SU-DHL-6 (cell line): ENCODE results near the gene NRGN.

Source experiments
- H2AFZ ChIP-seq: fragments of 200-600 bp; sonication (generic); 2 replicates; pipeline ENCODE4 v1.6.1; 2014; ENCODE audit warnings: low read depth, mild to moderate bottlenecking, moderate library complexity, mixed read lengths, antibody characterized with exemption, low read length; ENCODE audit not compliant: severe bottlenecking
- H3F3A ChIP-seq: fragments of 200-600 bp; shearing (Covaris generic); 2 replicates; pipeline ENCODE4 v1.6.0; 2016; ENCODE audit warnings: antibody characterized with exemption, mild to moderate bottlenecking; ENCODE audit not compliant: insufficient read depth
- H3K27ac ChIP-seq: fragments of 200-600 bp; sonication (generic); 2 replicates; pipeline ENCODE4 v1.5.1; 2016; ENCODE audit warnings: low read depth, mild to moderate bottlenecking, low read length, moderate library complexity, mixed read lengths
- H3K27me3 ChIP-seq: fragments of 200-600 bp; sonication (generic), shearing (Covaris generic); 2 replicates; pipeline ENCODE4 v1.6.0; 2014; ENCODE audit warnings: mild to moderate bottlenecking, low read length
- H3K36me3 ChIP-seq: fragments of 200-600 bp; sonication (generic); 2 replicates; pipeline ENCODE4 v1.6.1; 2014; ENCODE audit warnings: mild to moderate bottlenecking, low read length, mixed read lengths
- H3K4me2 ChIP-seq: fragments of 300-600, 200-600 bp; shearing (Covaris generic), sonication (generic); 2 replicates; pipeline ENCODE4 v1.6.0; 2014; ENCODE audit warnings: low read length, low read depth, mild to moderate bottlenecking; ENCODE audit not compliant: poor library complexity, severe bottlenecking
- H3K4me3 ChIP-seq: fragments of 200-600 bp; sonication (generic); 2 replicates; pipeline ENCODE4 v1.5.1; 2014; ENCODE audit warnings: antibody characterized with exemption, low read length, mild to moderate bottlenecking, mixed read lengths; ENCODE audit not compliant: insufficient read depth, poor library complexity, severe bottlenecking
- H3K79me2 ChIP-seq: fragments of 200-600 bp; sonication (generic); 2 replicates; pipeline ENCODE4 v1.6.1; 2014; ENCODE audit warnings: mild to moderate bottlenecking, low read length, moderate library complexity; ENCODE audit not compliant: insufficient read depth
- H3K9ac ChIP-seq: fragments of 200-600 bp; sonication (generic); 2 replicates; pipeline ENCODE4 v1.7.0; 2014; ENCODE audit warnings: mild to moderate bottlenecking, low read length
- H3K9me2 ChIP-seq: fragments of 200-600 bp; sonication (generic); replicated peaks from 2 replicates; pipeline ENCODE4 v1.6.1; 2014; ENCODE audit warnings: low read length; ENCODE audit not compliant: insufficient read depth
- H3K9me3 ChIP-seq: fragments of 200-600 bp; sonication (generic); 2 replicates; pipeline ENCODE4 v1.6.1; 2014; ENCODE audit warnings: low read length, mixed read lengths; ENCODE audit not compliant: insufficient read depth
- H4K20me1 ChIP-seq: fragments of 200-600 bp; sonication (generic); 2 replicates; pipeline ENCODE4 v1.6.1; 2014; ENCODE audit warnings: low read depth, mild to moderate bottlenecking, antibody characterized with exemption, low read length, moderate library complexity, mixed read lengths
- CTCF ChIP-seq: fragments of 200-600 bp; sonication (generic); IDR thresholded peaks from one replicate; pipeline ENCODE4 v1.5.1; 2017; ENCODE audit warnings: antibody characterized with exemption, mild to moderate bottlenecking, low read length, moderate library complexity; ENCODE audit not compliant: insufficient read depth, poor library complexity, severe bottlenecking
- EZH2phosphoT487 ChIP-seq: fragments of 200-600 bp; sonication (generic), shearing (Covaris generic); conservative IDR thresholded peaks from 2 replicates; pipeline ENCODE4 v1.6.1; 2018; ENCODE audit warnings: mild to moderate bottlenecking, antibody characterized with exemption, low read length, moderate library complexity, mixed read lengths

Gene NRGN

GRCh38 chr11:124745270-124745834 lies 5.6 kb downstream of the NRGN start:
- Histone ChIP-seq H3K9me3 (no peaks in the 10 kb centered on the region), H4K20me1 (no peaks in the 10 kb centered on the region), H3K27me3 (no peaks in the 10 kb centered on the region), H3K9ac (no peak overlapping the region), H3K9me2 (no peaks in the 10 kb centered on the region), H3K4me3 (peak overlapping the region; percentile 73), H3F3A (peaks cover 8% of the 10 kb centered on the region; the same call in 1 of the 2 replicates), H3K79me2 (no peaks in the 10 kb centered on the region), H3K27ac (no peak overlapping the region), H2AFZ (no peak overlapping the region), H3K36me3 (no peaks in the 10 kb centered on the region), H3K4me2 (peak overlapping the region; percentile 81)
- TF ChIP-seq CTCF (no peak), EZH2phosphoT487 (no peak)

GRCh38 chr11:124745835-124746620 lies 6.3 kb downstream of the NRGN start:
- H3F3A ChIP-seq: peaks cover 8% of the 10 kb centered on the region; the same call in 1 of the 2 replicates
- no peaks in the 10 kb centered on the region for H4K20me1 ChIP-seq
- H3K4me3 ChIP-seq: peak overlapping the region; percentile 73
- no peaks in the 10 kb centered on the region for H3K79me2 ChIP-seq
- peak overlapping the region; percentile 81 for H3K4me2 ChIP-seq
- H3K9ac ChIP-seq: peak overlapping the region; percentile 74
- H3K9me2 ChIP-seq: no peaks in the 10 kb centered on the region
- peak overlapping the region; percentile 86 for H2AFZ ChIP-seq
- no peaks in the 10 kb centered on the region for H3K27me3 ChIP-seq
- H3K36me3 ChIP-seq: no peaks in the 10 kb centered on the region
- TF ChIP-seq CTCF: peak; percentile 45
- TF ChIP-seq EZH2phosphoT487: no peak
- peak overlapping the region; percentile 11; the same call in 1 of the 2 replicates for H3K27ac ChIP-seq
- H3K9me3 ChIP-seq: no peaks in the 10 kb centered on the region

GRCh38 chr11:124746621-124747243 lies 7.0 kb downstream of the NRGN start:
- Histone ChIP-seq H3K79me2 (no peaks in the 10 kb centered on the region), H4K20me1 (no peaks in the 10 kb centered on the region), H3K9me3 (no peaks in the 10 kb centered on the region), H3F3A (peaks cover 8% of the 10 kb centered on the region; the same call in 1 of the 2 replicates), H3K27me3 (no peaks in the 10 kb centered on the region), H3K4me3 (peak overlapping the region; percentile 73), H2AFZ (peak overlapping the region; percentile 86), H3K9me2 (no peaks in the 10 kb centered on the region), H3K27ac (peak overlapping the region; percentile 11; the same call in 1 of the 2 replicates), H3K9ac (peak overlapping the region; percentile 74), H3K4me2 (peak overlapping the region; percentile 81), H3K36me3 (no peaks in the 10 kb centered on the region)
- no peak for TF ChIP-seq EZH2phosphoT487
- peak; percentile 61 for TF ChIP-seq CTCF
